IPS-11a (cell line): ENCODE data around the gene SKOR1.

Source experiments
- H3K4me3 ChIP-seq: one replicate; pipeline ENCODE4 v1.5.1; 2013; ENCODE audit warnings: low read depth, low read length, control low read depth

SKOR1 gene

GRCh38 chr15:67824976-67825880, at the start of gene SKOR1:
SKOR1 (plus strand) TSS chr15:67825509; CDS start chr15:67825603, 94 bp downstream.
- H3K4me3 ChIP-seq, result peak within 1 kb of the TSS; percentile 8

DNA sequence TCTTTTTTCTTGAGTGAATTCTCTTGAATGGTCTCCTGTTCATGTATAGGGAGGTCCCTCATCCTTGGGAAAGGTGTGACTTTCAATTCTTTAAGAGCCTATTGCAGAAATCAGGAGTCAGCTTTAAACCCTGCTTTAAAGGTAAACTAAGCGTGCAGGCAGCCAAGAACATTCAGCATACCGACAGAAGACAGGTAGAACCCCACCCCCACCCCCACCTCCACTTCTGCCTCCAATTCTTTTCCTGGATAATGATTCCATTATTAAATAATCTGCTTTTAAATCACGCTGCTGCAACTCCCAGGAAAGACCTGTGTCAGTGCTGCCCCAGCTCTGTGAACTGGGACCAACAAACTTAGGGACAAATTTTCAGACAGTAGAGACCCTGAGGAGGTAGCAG, 49.3 kb upstream of the SKOR1 start:
- H3K4me3 ChIP-seq, result no peak overlapping the region

GRCh38 chr15:67776600-67776999, 48.7 kb upstream of the SKOR1 start:
- no peak overlapping the region for H3K4me3 ChIP-seq

- H3K4me3 ChIP-seq, result no peak overlapping the region
Observed at GRCh38 chr15:67777071-67777470, 48.2 kb upstream of the SKOR1 start.

GRCh38 chr15:67777773-67778172, 47.5 kb upstream of the SKOR1 start:
- no peak overlapping the region for H3K4me3 ChIP-seq

GRCh38 chr15:67778968-67779548, 46.3 kb upstream of the SKOR1 start:
- H3K4me3 ChIP-seq, result no peak overlapping the region

DNA sequence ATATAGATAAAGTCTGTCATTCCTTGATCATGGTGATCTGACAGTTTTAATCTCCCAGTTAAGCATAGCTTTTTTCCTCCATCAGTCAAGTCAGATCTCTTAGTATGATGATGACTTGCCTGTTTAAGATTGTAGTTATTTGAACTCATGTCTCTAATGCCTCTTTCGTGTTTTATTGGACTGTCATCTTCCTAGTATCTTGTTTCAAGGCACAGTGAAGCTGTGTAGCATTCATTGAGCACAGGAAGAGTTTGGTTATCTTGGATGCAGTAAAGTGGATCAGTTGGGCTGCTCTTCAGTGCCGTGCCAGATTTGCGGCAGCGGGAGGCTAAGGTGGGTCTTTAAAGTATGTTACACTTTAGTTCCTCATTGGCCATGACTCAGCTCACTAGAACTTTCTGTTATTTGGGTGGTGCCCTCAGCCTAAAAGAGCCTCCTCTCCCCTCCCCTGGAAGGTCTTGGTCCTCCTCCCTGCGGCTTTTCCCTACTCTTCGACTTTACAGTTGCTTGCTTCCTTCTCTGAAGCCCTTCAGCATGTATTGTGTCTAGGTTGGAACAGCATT, 45.7 kb upstream of the SKOR1 start:
- H3K4me3 ChIP-seq, result no peak overlapping the region

DNA sequence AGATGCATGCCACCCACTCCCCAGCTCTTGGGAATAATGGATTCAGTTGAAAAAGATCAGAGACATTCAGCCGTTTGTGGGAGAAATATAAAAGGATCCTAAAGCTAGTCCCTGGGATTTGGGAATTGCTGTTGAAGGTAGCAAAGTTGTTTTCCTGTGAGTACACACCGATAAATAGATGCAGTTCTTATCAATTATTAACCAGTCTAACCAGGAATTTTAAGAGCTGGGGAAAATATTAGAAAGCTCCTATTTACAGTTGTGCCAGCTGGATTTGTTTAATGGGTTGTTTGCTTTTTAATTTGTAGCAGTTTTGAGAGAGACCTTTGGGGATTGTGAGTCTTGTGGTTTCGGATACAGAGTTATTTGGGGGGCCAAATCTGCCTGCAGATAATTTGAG, 44.2 kb upstream of the SKOR1 start:
- no peak overlapping the region for H3K4me3 ChIP-seq

GRCh38 chr15:67781907-67782690, 43.2 kb upstream of the SKOR1 start:
- no peak overlapping the region for H3K4me3 ChIP-seq

GRCh38 chr15:67782691-67782991, 42.7 kb upstream of the SKOR1 start:
- no peak overlapping the region for H3K4me3 ChIP-seq

- H3K4me3 ChIP-seq, result no peak overlapping the region
Observed at GRCh38 chr15:67783303-67783702, 42.0 kb upstream of the SKOR1 start.

DNA sequence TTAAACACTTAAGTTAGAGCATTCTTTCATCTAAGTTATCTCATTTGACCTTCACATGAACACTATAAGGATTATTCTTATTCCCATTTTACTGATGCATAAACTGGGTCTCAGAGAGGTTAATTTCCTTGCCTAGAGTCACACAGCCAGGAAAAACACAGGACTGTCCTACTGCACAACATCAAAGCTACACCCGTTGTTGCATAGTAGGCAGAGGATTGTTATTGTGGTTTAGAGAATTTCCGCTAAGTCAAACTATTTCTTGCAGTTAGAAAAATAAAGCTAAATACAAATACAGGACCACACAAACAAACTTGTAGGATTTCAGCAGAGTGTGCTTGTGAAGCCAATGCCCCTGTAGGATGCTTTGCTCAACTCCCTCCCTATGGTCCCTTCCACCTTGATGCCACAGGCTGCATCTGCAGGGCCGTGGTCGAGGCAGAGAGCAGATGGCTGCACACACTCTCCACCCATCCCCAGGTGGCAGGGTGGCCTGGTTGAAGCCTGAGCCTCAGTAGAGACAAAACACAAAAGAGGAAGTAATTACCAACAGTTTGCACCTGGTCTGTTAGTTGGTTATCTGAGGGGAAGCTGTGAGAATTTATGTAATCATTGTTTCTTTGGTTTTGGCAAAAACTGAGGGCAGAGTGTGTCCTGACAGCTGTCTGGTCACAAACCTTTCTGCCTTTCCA, 41.1 kb upstream of the SKOR1 start:
- no peak overlapping the region for H3K4me3 ChIP-seq

- no peak overlapping the region for H3K4me3 ChIP-seq
Observed at GRCh38 chr15:67784856-67785430, 40.4 kb upstream of the SKOR1 start.

GRCh38 chr15:67785431-67785830, 39.9 kb upstream of the SKOR1 start:
- H3K4me3 ChIP-seq, result no peak overlapping the region

GRCh38 chr15:67786646-67787045, 38.7 kb upstream of the SKOR1 start:
- no peak overlapping the region for H3K4me3 ChIP-seq

GRCh38 chr15:67788986-67789385, 36.3 kb upstream of the SKOR1 start:
- H3K4me3 ChIP-seq, result no peak overlapping the region

DNA sequence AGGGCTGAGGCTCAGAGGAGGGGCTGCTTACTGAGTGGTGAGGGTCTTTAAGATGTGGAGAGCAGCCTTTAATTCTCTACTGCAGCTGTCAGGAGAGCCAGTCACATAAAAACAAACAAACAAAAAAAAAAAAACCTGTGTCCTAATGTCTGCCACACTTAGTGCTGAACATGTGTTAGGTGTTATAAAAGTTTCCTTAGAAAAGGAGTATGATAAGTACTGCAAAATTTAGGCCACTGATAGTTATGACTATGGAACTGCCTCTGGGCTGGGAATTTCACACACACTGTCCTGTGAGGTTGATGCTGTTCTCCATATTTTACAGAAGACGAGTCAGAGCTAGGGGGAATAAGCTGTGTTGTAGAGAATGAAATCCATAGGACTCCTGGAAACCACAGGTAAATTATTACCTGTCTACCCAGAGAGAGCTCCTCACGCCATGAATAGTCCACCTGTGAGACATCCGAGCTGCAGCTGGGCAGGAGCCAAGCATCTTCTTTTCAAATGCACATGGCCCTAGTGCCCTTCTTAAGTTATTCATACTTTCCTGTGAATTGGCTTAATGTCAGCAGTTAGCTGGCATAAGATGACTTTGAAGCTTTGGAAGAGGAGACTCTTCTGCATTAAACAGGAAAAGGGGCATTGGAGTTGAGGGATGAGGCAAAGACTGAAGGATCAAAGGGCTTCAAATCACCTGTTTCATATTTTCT, 34.5 kb upstream of the SKOR1 start:
- no peak overlapping the region for H3K4me3 ChIP-seq

GRCh38 chr15:67792250-67792942, 32.9 kb upstream of the SKOR1 start:
- no peak overlapping the region for H3K4me3 ChIP-seq

GRCh38 chr15:67794832-67795574, 30.3 kb upstream of the SKOR1 start:
- H3K4me3 ChIP-seq, result no peak overlapping the region
